NB4 (cell line): ENCODE measurements around the gene REC114.

Experiments used
- CTCF ChIP-seq: IDR thresholded peaks from one replicate; pipeline ENCODE4 v1.5.1; 2012; ENCODE audit warnings: low read depth, low read length
- MYC ChIP-seq: IDR thresholded peaks from 2 replicates; pipeline ENCODE4 v1.6.1; 2011; ENCODE audit warnings: low read depth, low read length
- POLR2A ChIP-seq: IDR thresholded peaks from 2 replicates; pipeline ENCODE4 v1.6.1; 2011; ENCODE audit warnings: mild to moderate bottlenecking; ENCODE audit not compliant: insufficient read length; ENCODE audit errors: extremely low read depth

GRCh38 chr15:73575636-73576247, 132.8 kb downstream of the REC114 start:
- no peak for TF ChIP-seq CTCF
- no peak for TF ChIP-seq POLR2A
- TF ChIP-seq MYC = no peak
